ENCODE measurements around the gene IL2. TPM values are rescaled to one million over a fixed set of nuclear protein-coding genes. Genes with fewer than 3 reads are reported as not detected.

The IL2 gene
- total and polyA plus RNA-seq, 3 donors from 2014 or later = not detected

GRCh38 chr4:122476745-122477144, 20.2 kb upstream of the IL2 start:
- Histone ChIP-seq H3K4me1 (no peaks in the 10 kb centered on the region), H3K27ac (no peak overlapping the region), H3K9me3 (no peaks in the 10 kb centered on the region), H3K4me3 (no peak overlapping the region), H3K36me3 (ENCODE audit: low read depth, missing control alignments) (no peaks in the 10 kb centered on the region), H3K27me3 (no peaks in the 10 kb centered on the region)
- no peak for DNase-seq
- intact Hi-C loops (cut with DNase I; ENCODE audit: low total_unique reads) = no loop called here
- 98 to 100% methylated on average over 1 of the region's 1 CpG for WGBS, 2 donors
- TF ChIP-seq CTCF (IDR thresholded peaks at IDR 0.05) = no peak
- TF ChIP-seq POLR2A (IDR thresholded peaks at IDR 0.05) = no peak

- Histone ChIP-seq H3K4me3 (no peak overlapping the region), H3K9me3 (no peaks in the 10 kb centered on the region), H3K4me1 (no peaks in the 10 kb centered on the region), H3K27me3 (no peaks in the 10 kb centered on the region), H3K27ac (no peak overlapping the region), H3K36me3 (ENCODE audit: low read depth, missing control alignments) (no peaks in the 10 kb centered on the region)
- intact Hi-C loops (cut with DNase I; ENCODE audit: low total_unique reads) = no loop called here
- WGBS, 2 donors = 76 to 86% methylated on average over 1 of the region's 1 CpG
- TF ChIP-seq CTCF (IDR thresholded peaks at IDR 0.05) (no peak), POLR2A (IDR thresholded peaks at IDR 0.05) (no peak)
- DNase-seq = no peak
These were observed 19.6 kb upstream of the IL2 start for GRCh38 chr4:122476126-122476525.

GRCh38 chr4:122475233-122475632, 18.7 kb upstream of the IL2 start:
- Histone ChIP-seq H3K9me3 (no peaks in the 10 kb centered on the region), H3K4me1 (no peaks in the 10 kb centered on the region), H3K4me3 (no peak overlapping the region), H3K27me3 (no peaks in the 10 kb centered on the region), H3K36me3 (ENCODE audit: low read depth, missing control alignments) (no peaks in the 10 kb centered on the region), H3K27ac (no peak overlapping the region)
- TF ChIP-seq CTCF (IDR thresholded peaks at IDR 0.05) = no peak
- no peak for TF ChIP-seq POLR2A (IDR thresholded peaks at IDR 0.05)
- WGBS, 2 donors = 79 to 86% methylated on average over 3 of the region's 3 CpGs
- intact Hi-C loops (cut with DNase I; ENCODE audit: low total_unique reads) = no loop called here
- DNase-seq = no peak

DNA sequence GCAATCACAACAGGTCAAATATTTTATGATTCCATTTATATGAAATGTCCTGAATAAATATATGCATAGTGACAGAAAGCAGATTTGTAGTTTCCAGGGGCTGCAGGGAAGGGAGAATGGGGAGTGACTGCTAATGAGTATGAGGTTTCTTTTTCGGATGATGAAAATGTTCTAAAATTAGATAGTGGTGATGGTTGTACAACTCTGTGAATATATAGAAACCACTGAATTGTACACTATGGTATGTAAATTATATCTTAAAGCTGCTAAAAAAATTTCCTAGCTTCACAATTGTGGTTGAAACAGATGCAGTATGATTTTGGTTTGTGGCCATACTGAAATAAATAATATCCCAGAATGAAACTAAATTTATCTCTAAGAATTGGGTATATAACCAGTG, 12.9 kb upstream of the IL2 start:
- Histone ChIP-seq H3K4me3 (no peak overlapping the region), H3K36me3 (ENCODE audit: low read depth, missing control alignments) (no peaks in the 10 kb centered on the region), H3K4me1 (no peaks in the 10 kb centered on the region), H3K27me3 (no peaks in the 10 kb centered on the region), H3K9me3 (no peaks in the 10 kb centered on the region), H3K27ac (no peak overlapping the region)
- TF ChIP-seq CTCF (IDR thresholded peaks at IDR 0.05) (no peak), POLR2A (IDR thresholded peaks at IDR 0.05) (no peak)
- 81 to 96% methylated on average over 1 of the region's 1 CpG for WGBS, 2 donors
- no peak for DNase-seq
- intact Hi-C loops (cut with DNase I; ENCODE audit: low total_unique reads) = no loop called here

GRCh38 chr4:122458625-122459024, 2.1 kb upstream of the IL2 start:
- Histone ChIP-seq H3K9me3 (no peaks in the 10 kb centered on the region), H3K27me3 (no peaks in the 10 kb centered on the region), H3K36me3 (ENCODE audit: low read depth, missing control alignments) (no peaks in the 10 kb centered on the region), H3K27ac (no peak overlapping the region), H3K4me1 (no peaks in the 10 kb centered on the region), H3K4me3 (no peak overlapping the region)
- intact Hi-C loops (cut with DNase I; ENCODE audit: low total_unique reads) = no loop called here
- whole genome bisulfite sequencing, 2 donors = 66 to 68% methylated on average over 5 of the region's 5 CpGs
- TF ChIP-seq POLR2A (IDR thresholded peaks at IDR 0.05) (no peak), CTCF (IDR thresholded peaks at IDR 0.05) (no peak)
- DNase-seq = no peak
